K562 (cell line): ENCODE data around the gene EGR2.

Experiments used
- CTCF ChIP-seq, 3 experiments: IDR thresholded peaks in 2 of 3; conservative IDR thresholded peaks in 1 of 3; 2 replicates each; pipeline ENCODE4 v1.5.1; 2011 to 2012; ENCODE audit warnings: low read length in 3 of 3, mild to moderate bottlenecking in 3 of 3, control low read depth in 2 of 3, improper control_type of control experiment in 1 of 3, inconsistent platforms in 1 of 3, low read depth in 1 of 3, mixed read lengths in 1 of 3, moderate library complexity in 1 of 3; ENCODE audit not compliant: insufficient read depth in 2 of 3
- ELK1 ChIP-seq: sonication (generic); formaldehyde crosslinking; IDR thresholded peaks from 2 replicates; pipeline ENCODE4 v1.8.1; 2022; ENCODE audit warnings: missing genetic modification reagents
- EZH2 ChIP-seq: IDR thresholded peaks from 2 replicates; pipeline ENCODE4 v1.6.1; 2012; ENCODE audit warnings: low read depth, mild to moderate bottlenecking, inconsistent platforms, low read length, borderline replicate concordance
- IRF2 ChIP-seq: sonication (generic); formaldehyde crosslinking; IDR thresholded peaks from 2 replicates; pipeline ENCODE4 v1.8.1; 2022; ENCODE audit warnings: mild to moderate bottlenecking, missing genetic modification reagents
- MTA3 ChIP-seq: fragments of 450-650 bp; formaldehyde crosslinking; IDR thresholded peaks from 2 replicates; pipeline ENCODE4 v1.6.1; 2017; ENCODE audit warnings: mild to moderate bottlenecking, borderline replicate concordance
- PCBP1 ChIP-seq: fragments of 200-400 bp; formaldehyde crosslinking; IDR thresholded peaks from 2 replicates; pipeline ENCODE4 v1.6.1; 2018; ENCODE audit warnings: mild to moderate bottlenecking, low read depth, low read length; ENCODE audit not compliant: poor library complexity, severe bottlenecking
- RCOR1 ChIP-seq, 2 experiments: IDR thresholded peaks; 2 replicates each; pipeline ENCODE4 v1.6.1; 2012; ENCODE audit warnings: low read depth in 2 of 2, low read length in 2 of 2, borderline replicate concordance in 1 of 2, improper control_type of control experiment in 1 of 2
- SMC3 ChIP-seq: conservative IDR thresholded peaks from 2 replicates; pipeline ENCODE4 v1.6.1; 2011; ENCODE audit warnings: low read depth, low read length, improper control_type of control experiment; ENCODE audit not compliant: insufficient read depth
- ZNF24 ChIP-seq: fragments of 450-650 bp; IDR thresholded peaks from 2 replicates; pipeline ENCODE4 v1.6.1; 2016

- TF ChIP-seq MTA3 (no peak), IRF2 (no peak), CTCF (IDR thresholded peaks at IDR 0.05 in 2 of 3, conservative IDR thresholded peaks at IDR 0.05 in 1 of 3; ENCODE audit: insufficient read depth in 2 of 3, low read depth in 1 of 3, low read length in 3 of 3) (no peak), PCBP1 (no peak), EZH2 (no peak), ZNF24 (no peak), ELK1 (no peak), SMC3 (no peak), RCOR1 (IDR thresholded peaks at IDR 0.05; ENCODE audit: borderline replicate concordance in 1 of 2, low read depth in 2 of 2, low read length in 2 of 2) (no peak)
Measured at GRCh38 chr10:62778125-62778524, 38.0 kb downstream of the EGR2 start.
